SK-N-SH treated with all-trans-retinoic acid at 6 μM for 48 hours (cell line): ENCODE data around the gene TOB1.

Experiments used
- ATAC-seq: fragments of 200-7000 bp; cut with Tn5 transposase; 3 replicates; pipeline ENCODE4 v1.9.1; 2020; ENCODE audit warnings: mild to moderate bottlenecking, moderate library complexity
- ARNTL ChIP-seq: fragments of 450-650 bp; formaldehyde crosslinking; IDR thresholded peaks from 2 replicates; pipeline ENCODE4 v1.5.0; 2020; ENCODE audit warnings: low read depth, mild to moderate bottlenecking, moderate library complexity, borderline replicate concordance
- BACH2 ChIP-seq: fragments of 250-450 bp; sonication (Bioruptor Pico); IDR thresholded peaks from 2 replicates; pipeline ENCODE4 v1.9.0; 2021; ENCODE audit warnings: mild to moderate bottlenecking, borderline replicate concordance
- CREB5 ChIP-seq: fragments of 250-450 bp; sonication (Bioruptor Pico); IDR thresholded peaks from 2 replicates; pipeline ENCODE4 v1.5.1; 2020; ENCODE audit warnings: low read depth, mild to moderate bottlenecking, moderate library complexity
- CSDC2 ChIP-seq: fragments of 250-450 bp; sonication (Bioruptor Pico); IDR thresholded peaks from 2 replicates; pipeline ENCODE4 v1.5.0; 2020; ENCODE audit warnings: mild to moderate bottlenecking, moderate library complexity
- CSRNP3 ChIP-seq: fragments of 250-450 bp; sonication (Bioruptor Pico); IDR thresholded peaks from 2 replicates; pipeline ENCODE4 v1.5.1; 2021; ENCODE audit warnings: mild to moderate bottlenecking, moderate library complexity
- ESRRG ChIP-seq: fragments of 250-450 bp; sonication (Bioruptor Pico); IDR thresholded peaks from 2 replicates; pipeline ENCODE4 v1.6.1; 2021; ENCODE audit warnings: mild to moderate bottlenecking
- GLIS3 ChIP-seq: fragments of 250-450 bp; sonication (Bioruptor Pico); IDR thresholded peaks from 2 replicates; pipeline ENCODE4 v1.5.0; 2020; ENCODE audit warnings: mild to moderate bottlenecking, moderate library complexity
- ISL1 ChIP-seq: fragments of 250-450 bp; sonication (Bioruptor Pico); IDR thresholded peaks from 2 replicates; pipeline ENCODE4 v2.1.2; 2022; ENCODE audit warnings: mild to moderate bottlenecking, moderate library complexity
- OSR1 ChIP-seq: fragments of 250-450 bp; sonication (Bioruptor Pico); IDR thresholded peaks from 2 replicates; pipeline ENCODE4 v1.8.0; 2022; ENCODE audit warnings: moderate library complexity, mild to moderate bottlenecking, inconsistent platforms
- POU6F1 ChIP-seq: fragments of 250-450 bp; sonication (Bioruptor Pico); IDR thresholded peaks from 2 replicates; pipeline ENCODE4 v1.8.0; 2021; ENCODE audit warnings: low read depth, mild to moderate bottlenecking, moderate library complexity, borderline replicate concordance
- SNAI2 ChIP-seq: fragments of 250-450 bp; sonication (Bioruptor Pico); IDR thresholded peaks from 2 replicates; pipeline ENCODE4 v1.5.0; 2020; ENCODE audit warnings: mild to moderate bottlenecking, moderate library complexity
- TCF4 ChIP-seq: fragments of 250-450 bp; sonication (Bioruptor Pico); IDR thresholded peaks from 2 replicates; pipeline ENCODE4 v1.8.0; 2021; ENCODE audit warnings: mild to moderate bottlenecking, moderate library complexity, borderline replicate concordance
- TOX ChIP-seq: fragments of 250-450 bp; sonication (Bioruptor Pico); IDR thresholded peaks from 2 replicates; pipeline ENCODE4 v1.8.0; 2021; ENCODE audit warnings: mild to moderate bottlenecking, moderate library complexity, borderline replicate concordance
- ZC3H10 ChIP-seq: fragments of 250-450 bp; sonication (Bioruptor Pico); IDR thresholded peaks from 2 replicates; pipeline ENCODE4 v1.5.1; 2021; ENCODE audit warnings: mild to moderate bottlenecking, moderate library complexity
- ZFP3 ChIP-seq: fragments of 250-450 bp; sonication (Bioruptor Pico); IDR thresholded peaks from 2 replicates; pipeline ENCODE4 v1.5.0; 2020; ENCODE audit warnings: mild to moderate bottlenecking, moderate library complexity
- ZFP30 ChIP-seq: fragments of 450-650 bp; formaldehyde crosslinking; IDR thresholded peaks from 2 replicates; pipeline ENCODE4 v1.5.0; 2022; ENCODE audit warnings: mild to moderate bottlenecking, moderate library complexity
- ZNF565 ChIP-seq: fragments of 450-650 bp; formaldehyde crosslinking; conservative IDR thresholded peaks from 2 replicates; pipeline ENCODE4 v1.5.0; 2020; ENCODE audit warnings: low read depth, mild to moderate bottlenecking, moderate library complexity
- ZNF70 ChIP-seq: fragments of 450-650 bp; formaldehyde crosslinking; IDR thresholded peaks from 2 replicates; pipeline ENCODE4 v1.5.0; 2020; ENCODE audit warnings: mild to moderate bottlenecking, moderate library complexity
- ZNF8 ChIP-seq: fragments of 450-650 bp; formaldehyde crosslinking; IDR thresholded peaks from 2 replicates; pipeline ENCODE4 v1.5.0; 2020; ENCODE audit warnings: mild to moderate bottlenecking, moderate library complexity
- TF ChIP-seq, protein P1 (sequence below): fragments of 250-450 bp; sonication (Bioruptor Pico); IDR thresholded peaks from 2 replicates; pipeline ENCODE4 v1.8.0; 2020; ENCODE audit warnings: mild to moderate bottlenecking, moderate library complexity, borderline replicate concordance
- TF ChIP-seq, protein P2 (sequence below): fragments of 250-450 bp; sonication (Bioruptor Pico); IDR thresholded peaks from 2 replicates; pipeline ENCODE4 v1.5.0; 2020; ENCODE audit warnings: mild to moderate bottlenecking, moderate library complexity

The TOB1 gene

DNA sequence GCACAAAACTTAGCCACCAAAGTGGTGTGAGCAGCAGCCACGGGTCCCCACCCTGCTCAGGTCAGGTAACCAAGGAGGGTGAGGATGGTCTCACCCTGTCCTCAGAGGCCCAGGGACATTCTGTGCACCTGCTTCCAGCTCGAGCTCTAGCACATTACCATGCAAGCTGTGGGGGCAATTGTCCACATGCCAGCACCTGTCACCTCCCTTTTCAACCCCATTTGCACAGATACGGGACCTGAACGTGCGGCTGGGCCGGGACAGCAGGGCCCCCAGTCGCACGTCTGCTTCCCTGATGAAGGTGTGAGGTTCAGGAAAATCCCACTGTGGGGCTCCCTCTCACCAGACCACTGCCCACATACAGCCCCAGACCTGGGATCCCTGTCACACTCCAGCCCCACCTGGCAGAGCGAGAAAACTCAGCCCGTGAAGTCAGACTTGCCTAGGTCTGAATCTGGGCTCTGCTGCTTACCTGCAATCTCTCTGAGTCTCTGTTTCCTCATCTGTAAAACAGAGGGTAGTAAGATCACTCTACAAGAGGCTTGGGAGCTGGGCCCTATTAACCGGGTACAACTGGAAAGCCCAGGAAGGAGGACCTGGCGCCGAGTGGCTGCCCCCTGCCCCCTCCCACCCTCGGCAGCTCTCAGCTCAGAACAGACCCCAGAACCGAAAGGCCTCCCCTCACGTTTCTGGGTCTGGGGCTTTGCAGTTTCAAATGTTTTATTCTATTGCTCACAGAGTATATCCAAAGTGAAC lies 22.8 kb downstream of the TOB1 start:
- TF ChIP-seq ESRRG: no peak
- no peak for TF ChIP-seq BACH2 (CRISPR knock-in tag)
- TF ChIP-seq CREB5 (CRISPR knock-in tag): no peak
- TF ChIP-seq ZNF8 (CRISPR knock-in tag): no peak
- TF ChIP-seq ZC3H10 (CRISPR knock-in tag): no peak
- no peak for TF ChIP-seq TCF4 (CRISPR knock-in tag)
- TF ChIP-seq, protein P1, sequence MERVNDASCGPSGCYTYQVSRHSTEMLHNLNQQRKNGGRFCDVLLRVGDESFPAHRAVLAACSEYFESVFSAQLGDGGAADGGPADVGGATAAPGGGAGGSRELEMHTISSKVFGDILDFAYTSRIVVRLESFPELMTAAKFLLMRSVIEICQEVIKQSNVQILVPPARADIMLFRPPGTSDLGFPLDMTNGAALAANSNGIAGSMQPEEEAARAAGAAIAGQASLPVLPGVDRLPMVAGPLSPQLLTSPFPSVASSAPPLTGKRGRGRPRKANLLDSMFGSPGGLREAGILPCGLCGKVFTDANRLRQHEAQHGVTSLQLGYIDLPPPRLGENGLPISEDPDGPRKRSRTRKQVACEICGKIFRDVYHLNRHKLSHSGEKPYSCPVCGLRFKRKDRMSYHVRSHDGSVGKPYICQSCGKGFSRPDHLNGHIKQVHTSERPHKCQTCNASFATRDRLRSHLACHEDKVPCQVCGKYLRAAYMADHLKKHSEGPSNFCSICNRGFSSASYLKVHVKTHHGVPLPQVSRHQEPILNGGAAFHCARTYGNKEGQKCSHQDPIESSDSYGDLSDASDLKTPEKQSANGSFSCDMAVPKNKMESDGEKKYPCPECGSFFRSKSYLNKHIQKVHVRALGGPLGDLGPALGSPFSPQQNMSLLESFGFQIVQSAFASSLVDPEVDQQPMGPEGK (CRISPR knock-in tag): no peak
- TF ChIP-seq ZFP30 (CRISPR knock-in tag): no peak
- TF ChIP-seq, protein P2, sequence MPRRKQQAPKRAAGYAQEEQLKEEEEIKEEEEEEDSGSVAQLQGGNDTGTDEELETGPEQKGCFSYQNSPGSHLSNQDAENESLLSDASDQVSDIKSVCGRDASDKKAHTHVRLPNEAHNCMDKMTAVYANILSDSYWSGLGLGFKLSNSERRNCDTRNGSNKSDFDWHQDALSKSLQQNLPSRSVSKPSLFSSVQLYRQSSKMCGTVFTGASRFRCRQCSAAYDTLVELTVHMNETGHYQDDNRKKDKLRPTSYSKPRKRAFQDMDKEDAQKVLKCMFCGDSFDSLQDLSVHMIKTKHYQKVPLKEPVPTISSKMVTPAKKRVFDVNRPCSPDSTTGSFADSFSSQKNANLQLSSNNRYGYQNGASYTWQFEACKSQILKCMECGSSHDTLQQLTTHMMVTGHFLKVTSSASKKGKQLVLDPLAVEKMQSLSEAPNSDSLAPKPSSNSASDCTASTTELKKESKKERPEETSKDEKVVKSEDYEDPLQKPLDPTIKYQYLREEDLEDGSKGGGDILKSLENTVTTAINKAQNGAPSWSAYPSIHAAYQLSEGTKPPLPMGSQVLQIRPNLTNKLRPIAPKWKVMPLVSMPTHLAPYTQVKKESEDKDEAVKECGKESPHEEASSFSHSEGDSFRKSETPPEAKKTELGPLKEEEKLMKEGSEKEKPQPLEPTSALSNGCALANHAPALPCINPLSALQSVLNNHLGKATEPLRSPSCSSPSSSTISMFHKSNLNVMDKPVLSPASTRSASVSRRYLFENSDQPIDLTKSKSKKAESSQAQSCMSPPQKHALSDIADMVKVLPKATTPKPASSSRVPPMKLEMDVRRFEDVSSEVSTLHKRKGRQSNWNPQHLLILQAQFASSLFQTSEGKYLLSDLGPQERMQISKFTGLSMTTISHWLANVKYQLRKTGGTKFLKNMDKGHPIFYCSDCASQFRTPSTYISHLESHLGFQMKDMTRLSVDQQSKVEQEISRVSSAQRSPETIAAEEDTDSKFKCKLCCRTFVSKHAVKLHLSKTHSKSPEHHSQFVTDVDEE (CRISPR knock-in tag): no peak
- TF ChIP-seq SNAI2 (CRISPR knock-in tag): no peak
- no peak for TF ChIP-seq ISL1 (CRISPR knock-in tag)
- TF ChIP-seq TOX: no peak
- no peak for TF ChIP-seq ZNF565 (CRISPR knock-in tag)
- TF ChIP-seq CSRNP3 (CRISPR knock-in tag): no peak
- no peak for TF ChIP-seq ZNF70 (CRISPR knock-in tag)
- TF ChIP-seq POU6F1 (CRISPR knock-in tag): no peak
- TF ChIP-seq ARNTL (CRISPR knock-in tag): no peak
- no peak for TF ChIP-seq GLIS3
- TF ChIP-seq ZFP3: no peak
- no peak for ATAC-seq

DNA sequence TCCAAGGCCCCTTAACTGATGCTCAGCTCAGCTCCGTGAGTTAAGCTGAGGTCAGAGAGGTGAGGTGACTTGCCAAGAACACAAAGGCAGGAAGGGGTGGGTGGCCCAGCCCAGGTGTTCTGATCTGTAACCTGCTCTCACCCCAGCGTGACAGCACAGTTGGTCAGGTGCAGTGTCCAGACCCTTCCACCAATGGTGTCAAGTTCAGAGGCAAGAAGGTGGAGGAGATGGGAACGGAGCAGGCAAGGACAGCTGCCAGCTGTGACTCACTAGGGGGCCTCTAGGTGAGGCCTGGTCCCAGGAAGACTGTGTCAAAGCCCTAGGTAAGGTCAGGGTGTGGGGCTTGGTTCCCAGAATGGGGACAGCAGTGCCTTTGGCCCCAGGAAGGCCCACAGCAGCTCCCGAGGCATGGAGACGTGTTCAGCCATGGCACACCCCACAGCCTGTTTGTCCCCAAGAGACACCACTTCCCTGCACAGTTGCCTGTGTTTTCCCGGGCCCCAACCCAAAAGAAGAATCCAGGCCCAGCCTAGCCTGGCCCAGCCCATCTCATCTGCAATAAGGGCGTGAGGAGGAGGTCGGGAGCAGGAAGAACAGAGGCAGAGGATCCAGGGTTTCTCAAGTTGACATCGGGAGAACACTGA lies 23.5 kb downstream of the TOB1 start:
- ATAC-seq: no peak
- TF ChIP-seq CREB5 (CRISPR knock-in tag) (no peak), OSR1 (CRISPR knock-in tag) (no peak), ZC3H10 (CRISPR knock-in tag) (no peak), ZNF8 (CRISPR knock-in tag) (no peak), CSDC2 (no peak), SNAI2 (CRISPR knock-in tag) (no peak), ISL1 (CRISPR knock-in tag) (no peak), ZNF565 (CRISPR knock-in tag) (no peak), GLIS3 (no peak), ESRRG (no peak), ARNTL (CRISPR knock-in tag) (no peak), ZFP30 (CRISPR knock-in tag) (no peak), ZFP3 (no peak), TCF4 (CRISPR knock-in tag) (no peak)
- TF ChIP-seq, protein P2 (CRISPR knock-in tag): no peak
- TF ChIP-seq, protein P1 (CRISPR knock-in tag): no peak
